DND-41 (cell line): ENCODE data around the gene TXNDC2.

Source experiments
- EZH2 ChIP-seq: IDR thresholded peaks from 3 replicates; pipeline ENCODE4 v1.6.1; 2012; ENCODE audit warnings: borderline replicate concordance, low read depth, mild to moderate bottlenecking, moderate library complexity, low read length, inconsistent platforms; ENCODE audit not compliant: severe bottlenecking
- TF ChIP-seq, protein P1 (sequence below): IDR thresholded peaks from 2 replicates; pipeline ENCODE4 v1.5.1; 2012; ENCODE audit warnings: borderline replicate concordance, low read length, moderate library complexity, mild to moderate bottlenecking; ENCODE audit not compliant: poor library complexity, severe bottlenecking; ENCODE audit errors: extremely low read depth

DNA sequence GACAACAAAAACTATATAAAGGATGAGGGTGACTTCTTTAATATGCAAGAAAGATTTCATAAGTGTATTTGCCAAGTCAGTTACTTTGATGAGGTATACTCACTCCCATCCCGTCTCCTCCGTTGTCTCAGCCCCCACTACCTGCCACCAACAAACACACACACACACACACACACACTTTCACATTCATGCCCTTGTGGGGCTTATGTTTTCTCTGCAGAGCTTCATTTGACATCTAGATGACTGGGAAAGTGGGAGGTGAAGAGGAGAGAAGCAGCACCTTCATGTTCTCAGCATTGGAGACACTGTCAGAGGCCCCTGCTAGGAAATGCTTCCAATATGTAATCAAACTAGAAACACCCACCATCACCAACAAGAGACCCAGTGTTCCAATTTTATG, 22.5 kb upstream of the TXNDC2 start:
- TF ChIP-seq, protein P1, sequence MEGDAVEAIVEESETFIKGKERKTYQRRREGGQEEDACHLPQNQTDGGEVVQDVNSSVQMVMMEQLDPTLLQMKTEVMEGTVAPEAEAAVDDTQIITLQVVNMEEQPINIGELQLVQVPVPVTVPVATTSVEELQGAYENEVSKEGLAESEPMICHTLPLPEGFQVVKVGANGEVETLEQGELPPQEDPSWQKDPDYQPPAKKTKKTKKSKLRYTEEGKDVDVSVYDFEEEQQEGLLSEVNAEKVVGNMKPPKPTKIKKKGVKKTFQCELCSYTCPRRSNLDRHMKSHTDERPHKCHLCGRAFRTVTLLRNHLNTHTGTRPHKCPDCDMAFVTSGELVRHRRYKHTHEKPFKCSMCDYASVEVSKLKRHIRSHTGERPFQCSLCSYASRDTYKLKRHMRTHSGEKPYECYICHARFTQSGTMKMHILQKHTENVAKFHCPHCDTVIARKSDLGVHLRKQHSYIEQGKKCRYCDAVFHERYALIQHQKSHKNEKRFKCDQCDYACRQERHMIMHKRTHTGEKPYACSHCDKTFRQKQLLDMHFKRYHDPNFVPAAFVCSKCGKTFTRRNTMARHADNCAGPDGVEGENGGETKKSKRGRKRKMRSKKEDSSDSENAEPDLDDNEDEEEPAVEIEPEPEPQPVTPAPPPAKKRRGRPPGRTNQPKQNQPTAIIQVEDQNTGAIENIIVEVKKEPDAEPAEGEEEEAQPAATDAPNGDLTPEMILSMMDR, result no peak
- TF ChIP-seq EZH2, result no peak
